ENCODE results near the gene EDA. TPM values are rescaled to one million over a fixed set of nuclear protein-coding genes. Genes with fewer than 3 reads are reported as not detected.

EDA gene
- total RNA-seq: 1 to 10 TPM in 2 of 4 donors, under 1 TPM in 2; 0.51 to 3.3 (median 1.3) TPM

DNA sequence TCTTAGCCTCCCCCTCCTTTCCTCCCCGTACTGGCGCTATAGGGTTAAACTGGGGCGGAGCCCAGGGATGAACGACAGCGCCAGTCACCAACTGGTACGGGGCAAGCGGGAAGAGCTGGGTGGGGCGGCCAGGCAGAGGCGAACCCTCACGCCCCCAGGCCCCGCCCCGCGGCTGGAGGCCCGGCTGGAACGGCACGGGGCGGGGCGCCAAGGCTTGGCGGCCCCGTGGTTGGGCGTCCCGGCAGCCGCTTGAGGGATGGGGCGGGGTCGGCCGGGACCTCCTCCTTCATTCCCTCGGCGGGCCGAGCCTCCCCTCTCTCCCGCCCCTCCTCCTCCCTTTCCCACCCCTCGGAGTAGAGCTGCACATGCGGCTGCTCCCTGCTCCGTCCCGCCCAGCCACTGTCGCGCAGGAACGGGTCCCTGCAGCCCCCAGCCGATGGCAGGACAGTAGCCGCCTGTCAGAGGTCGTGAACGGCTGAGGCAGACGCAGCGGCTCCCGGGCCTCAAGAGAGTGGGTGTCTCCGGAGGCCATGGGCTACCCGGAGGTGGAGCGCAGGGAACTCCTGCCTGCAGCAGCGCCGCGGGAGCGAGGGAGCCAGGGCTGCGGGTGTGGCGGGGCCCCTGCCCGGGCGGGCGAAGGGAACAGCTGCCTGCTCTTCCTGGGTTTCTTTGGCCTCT is at the start of gene EDA:
TSS of gene EDA (plus strand) at position 335 of the 678 bp plus-strand sequence.
- Histone ChIP-seq H3K36me3 (no peaks in the 10 kb centered on the region), H3K4me1 (peaks cover 3 to 5% of the 10 kb centered on the region in 2 donors), H3K4me3 (peak within 1 kb of the TSS; percentile 66 to 84 (median 73)), H3K27ac (peak within 1 kb of the TSS; percentile 47 to 69 (median 56)), H3K27me3 (no peaks in the 10 kb centered on the region), H3K9me3 (no peaks in the 10 kb centered on the region)
- DNase-seq (peak; percentile 60 to 72), ATAC-seq (peak; percentile 87 to 88)
- TF ChIP-seq POLR2A (IDR thresholded peaks at IDR 0.05) (no peak), CTCF (IDR thresholded peaks at IDR 0.05 in 4 of 5, conservative IDR thresholded peaks at IDR 0.05 in 1 of 5) (no peak)
- intact Hi-C loops (cut with DNase I; ENCODE audit: low total_unique reads) (loop anchor here (1.0 to 10.0 kb wide), 2 partner anchors 409 to 517 kb away; partner anchors contain the start of gene IGBP1), in situ Hi-C loops (cut with MboI; ENCODE audit: low sequenced_read_pairs in 4 of 4) (no loop called here)

DNA sequence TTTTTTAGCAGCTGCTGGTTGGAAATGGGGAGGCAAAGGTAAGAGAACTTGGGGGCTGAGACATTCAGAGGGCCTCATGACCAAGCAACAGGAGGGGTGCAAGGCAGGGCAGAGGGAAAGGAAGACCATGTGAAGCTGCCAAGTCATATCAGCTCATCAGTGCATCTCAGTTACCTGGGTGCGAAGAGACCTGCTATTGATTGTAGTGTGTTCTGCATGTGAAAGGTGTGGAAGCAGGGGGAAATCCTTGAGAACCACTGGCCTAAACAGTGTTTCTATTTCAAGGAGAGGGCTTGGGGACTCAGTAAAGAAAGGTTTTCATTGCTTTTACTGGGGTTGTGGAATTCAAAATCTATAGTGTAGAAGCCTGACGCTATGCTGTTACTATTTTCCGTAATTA is 47.1 kb upstream of the EDA start:
- no peak for DNase-seq
- Histone ChIP-seq H3K27ac (no peak overlapping the region), H3K4me1 (no peaks in the 10 kb centered on the region), H3K4me3 (no peak overlapping the region), H3K27me3 (peaks cover 0 to 2% (median 0%) of the 10 kb centered on the region in 3 donors), H3K36me3 (no peaks in the 10 kb centered on the region), H3K9me3 (no peaks in the 10 kb centered on the region)
- intact Hi-C loops (cut with DNase I; ENCODE audit: low total_unique reads) (no loop called here), in situ Hi-C loops (cut with MboI; ENCODE audit: low sequenced_read_pairs in 4 of 4) (no loop called here)
- ATAC-seq: no peak
- TF ChIP-seq POLR2A (IDR thresholded peaks at IDR 0.05) (no peak), CTCF (IDR thresholded peaks at IDR 0.05 in 4 of 5, conservative IDR thresholded peaks at IDR 0.05 in 1 of 5) (no peak)

DNA sequence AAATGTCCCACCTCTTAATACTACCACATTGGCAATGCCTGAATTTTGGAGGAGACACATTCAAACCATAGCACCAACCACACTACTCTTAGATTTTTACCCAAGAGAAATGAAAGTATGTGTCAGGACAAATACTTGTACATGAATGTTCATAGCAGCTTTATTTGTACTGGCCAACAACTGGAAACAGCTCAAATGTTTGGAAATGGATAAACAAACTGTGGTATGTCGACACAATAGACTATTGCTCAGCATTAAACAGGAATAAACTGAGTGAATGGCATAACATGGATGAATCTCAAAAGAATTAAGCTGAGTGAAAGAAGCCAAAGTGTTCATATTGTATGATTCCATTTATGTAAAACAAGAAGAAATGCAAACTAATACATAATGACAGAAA is 18.5 kb upstream of the EDA start:
- no peak for TF ChIP-seq POLR2A (IDR thresholded peaks at IDR 0.05)
- TF ChIP-seq CTCF (IDR thresholded peaks at IDR 0.05 in 4 of 5, conservative IDR thresholded peaks at IDR 0.05 in 1 of 5): no peak
- no peak overlapping the region for H3K27ac ChIP-seq
- H3K9me3 ChIP-seq: no peaks in the 10 kb centered on the region
- ATAC-seq (no peak), DNase-seq (no peak)
- intact Hi-C loops (cut with DNase I; ENCODE audit: low total_unique reads): no loop called here
- H3K4me1 ChIP-seq: no peaks in the 10 kb centered on the region
- H3K36me3 ChIP-seq: no peaks in the 10 kb centered on the region
- in situ Hi-C loops (cut with MboI; ENCODE audit: low sequenced_read_pairs in 4 of 4): no loop called here
- no peaks in the 10 kb centered on the region for H3K27me3 ChIP-seq
- no peak overlapping the region for H3K4me3 ChIP-seq

DNA sequence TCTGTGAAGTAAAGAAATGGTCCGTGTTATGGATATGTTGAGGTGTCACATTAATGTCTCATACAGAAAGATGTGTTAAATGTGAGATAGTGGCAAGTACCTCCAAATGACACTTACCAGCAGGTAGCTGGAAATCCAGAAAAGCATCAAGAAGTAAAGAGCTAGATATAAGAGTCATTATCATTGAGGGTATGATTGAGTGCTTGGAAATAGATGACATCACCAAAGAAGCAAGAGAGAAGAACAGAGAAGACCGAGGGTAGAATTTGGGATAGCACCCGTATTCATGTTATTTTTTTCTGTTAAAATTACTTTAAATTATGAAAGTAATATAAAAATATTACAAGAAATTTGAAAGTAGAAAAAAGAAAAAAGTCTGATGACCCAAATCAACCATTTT is 15.7 kb upstream of the EDA start:
- in situ Hi-C loops (cut with MboI; ENCODE audit: low sequenced_read_pairs in 4 of 4): no loop called here
- Histone ChIP-seq H3K27me3 (no peaks in the 10 kb centered on the region), H3K4me1 (no peaks in the 10 kb centered on the region), H3K27ac (no peak overlapping the region), H3K4me3 (no peak overlapping the region), H3K9me3 (no peaks in the 10 kb centered on the region), H3K36me3 (no peaks in the 10 kb centered on the region)
- no peak for TF ChIP-seq POLR2A (IDR thresholded peaks at IDR 0.05)
- no peak for TF ChIP-seq CTCF (IDR thresholded peaks at IDR 0.05 in 4 of 5, conservative IDR thresholded peaks at IDR 0.05 in 1 of 5)
- ATAC-seq: no peak
- DNase-seq: no peak
- intact Hi-C loops (cut with DNase I; ENCODE audit: low total_unique reads): no loop called here

Measured in gastrocnemius medialis (tissue), 4 donors.